ENCODE measurements around the gene IL25.

The IL25 gene

GRCh38 chr14:23335623-23336022 lies 37.0 kb upstream of the IL25 start:
- no peak overlapping the region for H3K4me3 ChIP-seq (ENCODE audit: low read depth, low read length)
- TF ChIP-seq CTCF (IDR thresholded peaks at IDR 0.05; ENCODE audit: low read depth, low read length): no peak

- no peak overlapping the region for H3K4me3 ChIP-seq (ENCODE audit: low read depth, low read length)
- TF ChIP-seq CTCF (IDR thresholded peaks at IDR 0.05; ENCODE audit: low read depth, low read length): no peak
Measured at GRCh38 chr14:23339506-23340268, 32.9 kb upstream of the IL25 start.

- TF ChIP-seq CTCF (IDR thresholded peaks at IDR 0.05; ENCODE audit: low read depth, low read length): no peak
Measured at GRCh38 chr14:23344481-23344880, 28.1 kb upstream of the IL25 start.

GRCh38 chr14:23345987-23346692 lies 26.5 kb upstream of the IL25 start:
- TF ChIP-seq CTCF (IDR thresholded peaks at IDR 0.05; ENCODE audit: low read depth, low read length): no peak

More at GRCh38 chr14:23344481-23344880, 28.1 kb upstream of the IL25 start:
- no peak overlapping the region for H3K4me3 ChIP-seq (ENCODE audit: low read depth, low read length)

GRCh38 chr14:23346693-23347405 lies 25.8 kb upstream of the IL25 start:
- no peak overlapping the region for H3K4me3 ChIP-seq (ENCODE audit: low read depth, low read length)
- no peak for TF ChIP-seq CTCF (IDR thresholded peaks at IDR 0.05; ENCODE audit: low read depth, low read length)

More at GRCh38 chr14:23345987-23346692, 26.5 kb upstream of the IL25 start:
- H3K4me3 ChIP-seq (ENCODE audit: low read depth, low read length): no peak overlapping the region

GRCh38 chr14:23347406-23348296 lies 25.0 kb upstream of the IL25 start:
- H3K4me3 ChIP-seq (ENCODE audit: low read depth, low read length): no peak overlapping the region
- no peak for TF ChIP-seq CTCF (IDR thresholded peaks at IDR 0.05; ENCODE audit: low read depth, low read length)

Data from WI38 (cell line).